ENCODE results near the gene SLC6A19.

The SLC6A19 gene

GRCh38 chr5:1195916-1196315 lies 5.5 kb upstream of the SLC6A19 start:
- DNase-seq (ENCODE audit: low spot score): no peak

GRCh38 chr5:1196562-1196961 lies 4.8 kb upstream of the SLC6A19 start:
- no peak for DNase-seq (ENCODE audit: low spot score)

GRCh38 chr5:1197876-1198666 lies 3.3 kb upstream of the SLC6A19 start:
- no peak for DNase-seq (ENCODE audit: low spot score)

- no peak for DNase-seq (ENCODE audit: low spot score)
Measured at GRCh38 chr5:1199340-1199648, 2.1 kb upstream of the SLC6A19 start.

GRCh38 chr5:1199649-1200494 lies 1.5 kb upstream of the SLC6A19 start:
- no peak for DNase-seq (ENCODE audit: low spot score)

GRCh38 chr5:1200495-1201326 lies 684 bp upstream of the SLC6A19 start:
- DNase-seq (ENCODE audit: low spot score): no peak

- no peak for DNase-seq (ENCODE audit: low spot score)
Measured at GRCh38 chr5:1202026-1202797, 817 bp downstream of the SLC6A19 start.

GRCh38 chr5:1202798-1203185 lies 1.4 kb downstream of the SLC6A19 start:
- DNase-seq (ENCODE audit: low spot score): no peak

GRCh38 chr5:1203311-1203967 lies 2.0 kb downstream of the SLC6A19 start:
- DNase-seq (ENCODE audit: low spot score): no peak

GRCh38 chr5:1203968-1204692 lies 2.7 kb downstream of the SLC6A19 start:
- no peak for DNase-seq (ENCODE audit: low spot score)

GRCh38 chr5:1204693-1205242 lies 3.4 kb downstream of the SLC6A19 start:
- DNase-seq (ENCODE audit: low spot score): no peak

GRCh38 chr5:1205255-1206180 lies 4.1 kb downstream of the SLC6A19 start:
- no peak for DNase-seq (ENCODE audit: low spot score)

GRCh38 chr5:1206521-1207412 lies 5.4 kb downstream of the SLC6A19 start:
- no peak for DNase-seq (ENCODE audit: low spot score)

GRCh38 chr5:1207555-1207954 lies 6.2 kb downstream of the SLC6A19 start:
- no peak for DNase-seq (ENCODE audit: low spot score)

GRCh38 chr5:1208221-1208742 lies 6.9 kb downstream of the SLC6A19 start:
- no peak for DNase-seq (ENCODE audit: low spot score)

- no peak for DNase-seq (ENCODE audit: low spot score)
Measured at GRCh38 chr5:1208743-1209488, 7.5 kb downstream of the SLC6A19 start.

- DNase-seq (ENCODE audit: low spot score): no peak
Measured at GRCh38 chr5:1209489-1209852, 8.1 kb downstream of the SLC6A19 start.

All from globus pallidus (tissue), 1 donor.